HPDE6-E6E7 (cell line): Measurements from ENCODE around the gene PRR23E.

Experiments
- DNase-seq: peaks from one replicate; pipeline ENCODE4 v3.0.0; 2011; ENCODE audit warnings: missing footprints; ENCODE audit errors: extremely low spot score

Gene PRR23E

DNA sequence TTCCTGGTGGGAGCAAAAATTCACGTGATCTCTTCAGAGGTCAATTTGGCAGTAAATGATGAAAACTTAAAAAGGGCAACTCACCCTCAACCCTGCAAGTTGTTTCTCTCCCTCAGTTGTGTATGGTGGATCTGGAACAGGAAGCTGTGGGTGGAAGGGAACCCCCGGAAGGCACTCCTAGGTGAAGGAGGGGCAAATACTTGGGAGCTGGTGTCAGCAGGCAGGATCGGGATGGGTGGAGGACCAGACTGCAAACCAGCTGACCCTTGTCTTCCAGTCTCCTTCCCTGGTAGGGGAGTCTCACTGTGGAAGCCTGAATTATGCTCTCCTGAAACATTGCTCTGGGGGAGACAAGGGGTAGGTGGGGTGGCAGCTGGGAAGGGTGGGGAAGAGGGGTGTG, 33.5 kb downstream of the PRR23E start:
- no peak for DNase-seq

DNA sequence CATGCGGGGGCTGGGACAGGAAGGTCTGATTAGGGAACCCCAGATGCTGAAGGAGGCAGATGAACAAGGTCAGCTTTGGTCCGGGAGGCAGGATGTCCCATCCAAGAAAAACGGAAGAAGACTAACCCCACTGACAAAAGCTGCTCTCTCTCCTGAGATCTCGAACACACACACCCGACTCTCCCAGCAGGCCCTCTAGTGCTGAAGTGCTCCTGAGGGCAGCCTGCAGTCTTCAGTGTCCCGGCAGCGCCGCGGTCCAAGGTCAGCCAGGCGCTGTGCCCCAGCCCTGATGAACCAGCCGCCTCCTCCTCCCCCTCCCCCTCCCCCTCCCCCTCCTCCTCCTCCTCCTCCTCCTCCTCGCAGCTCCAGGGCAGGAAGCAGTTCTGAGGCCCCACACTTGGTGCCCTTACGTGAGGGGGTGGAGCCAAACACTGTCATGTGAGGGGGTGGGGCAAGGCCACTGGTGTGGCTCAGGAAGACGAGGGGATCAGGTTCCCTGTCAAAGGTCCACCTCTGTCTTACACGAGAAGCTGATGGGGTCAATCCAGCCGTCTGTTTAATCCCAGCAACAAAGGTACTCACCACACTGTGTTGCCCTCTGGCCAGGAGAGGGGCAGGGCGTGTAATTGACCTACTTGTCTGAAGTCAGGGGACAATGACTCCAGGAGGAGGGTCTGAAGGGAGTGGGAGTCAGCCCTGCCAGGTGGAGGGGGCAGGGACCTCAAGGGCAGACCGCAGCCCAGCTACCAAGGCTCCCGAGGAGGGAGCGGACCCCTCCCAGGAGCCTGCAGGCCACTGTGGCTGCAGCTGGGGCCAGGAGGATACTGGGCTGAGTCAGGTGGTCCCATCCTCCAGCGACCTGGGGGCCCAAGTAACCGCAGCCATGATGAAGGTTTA, 34.3 kb downstream of the PRR23E start:
- DNase-seq, result no peak

DNA sequence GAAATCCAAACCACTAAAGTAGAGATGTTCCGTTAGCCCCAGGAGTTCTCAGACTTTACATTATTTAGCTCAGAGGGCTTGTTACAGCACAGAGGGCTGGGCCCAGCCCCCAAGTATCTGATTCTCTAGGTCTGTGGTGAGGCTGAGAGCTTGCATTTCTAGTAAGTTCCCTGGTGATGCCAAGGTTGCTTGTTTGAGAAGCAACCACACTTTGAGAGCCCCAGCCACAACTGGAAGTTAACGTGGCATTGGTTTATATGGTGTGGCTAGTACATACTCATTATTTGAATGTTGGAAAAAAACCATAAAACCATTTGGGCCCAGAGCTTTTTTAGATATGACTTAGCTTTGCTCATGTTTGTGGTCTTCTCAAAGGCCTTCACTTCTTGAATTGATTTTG, 35.9 kb downstream of the PRR23E start:
- DNase-seq, result no peak

DNA sequence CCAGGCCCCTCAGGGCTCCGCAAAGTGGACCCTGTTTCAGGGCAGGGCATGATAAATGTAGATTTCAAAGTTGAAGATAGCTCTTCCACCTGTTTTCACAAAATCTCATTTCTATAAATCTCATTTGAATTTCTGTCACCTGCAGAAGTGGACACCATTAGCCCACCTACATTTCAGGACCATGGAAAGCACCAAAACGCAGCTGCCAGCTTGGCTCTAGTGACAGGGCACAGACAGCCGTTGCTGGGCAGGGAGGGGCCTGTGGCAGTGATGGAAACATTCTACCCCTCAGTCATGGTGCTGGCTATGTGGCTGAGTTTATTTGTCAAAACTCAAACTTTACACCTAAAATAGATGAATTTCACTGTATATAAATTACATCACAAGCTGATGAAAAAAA, 40.4 kb downstream of the PRR23E start:
- DNase-seq, result no peak

DNA sequence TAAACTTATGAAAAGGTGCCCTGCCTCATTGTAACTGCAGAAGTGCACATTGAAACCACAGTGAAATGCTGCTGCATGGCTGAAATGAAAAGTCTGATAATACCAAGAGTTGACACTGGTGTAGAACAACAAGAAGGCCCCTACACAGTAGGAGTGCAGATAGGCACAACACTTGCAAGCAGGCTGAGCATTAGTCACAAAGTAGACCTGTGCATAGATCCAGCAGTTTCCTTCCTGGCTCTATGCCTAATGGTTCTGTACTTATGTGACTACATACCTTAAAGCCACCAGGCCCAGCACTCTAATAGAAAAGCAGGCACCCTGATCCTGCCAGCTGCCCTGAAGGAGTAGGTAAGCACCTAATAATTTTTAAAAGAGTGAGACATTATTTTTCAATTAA, 41.8 kb downstream of the PRR23E start:
- DNase-seq, result no peak

DNA sequence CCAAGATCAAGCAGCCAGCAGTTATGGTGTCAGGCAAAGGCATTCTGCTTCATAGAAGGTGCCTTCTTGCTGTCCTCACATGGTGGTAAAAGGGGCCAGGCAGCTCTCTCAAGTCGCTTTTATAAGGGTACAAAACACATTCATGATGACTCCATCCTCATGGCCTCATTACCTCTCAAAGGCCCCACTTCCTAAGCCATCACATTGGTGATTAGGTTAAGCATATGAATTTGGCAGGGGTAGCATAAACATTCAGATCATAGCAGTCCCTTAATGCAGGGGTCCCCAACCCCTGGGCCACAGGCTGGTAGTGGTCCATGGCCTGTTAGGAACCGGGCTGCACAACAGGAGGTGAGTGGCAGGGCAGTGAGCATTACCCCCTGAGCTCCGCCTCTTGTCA, 42.8 kb downstream of the PRR23E start:
- no peak for DNase-seq

DNA sequence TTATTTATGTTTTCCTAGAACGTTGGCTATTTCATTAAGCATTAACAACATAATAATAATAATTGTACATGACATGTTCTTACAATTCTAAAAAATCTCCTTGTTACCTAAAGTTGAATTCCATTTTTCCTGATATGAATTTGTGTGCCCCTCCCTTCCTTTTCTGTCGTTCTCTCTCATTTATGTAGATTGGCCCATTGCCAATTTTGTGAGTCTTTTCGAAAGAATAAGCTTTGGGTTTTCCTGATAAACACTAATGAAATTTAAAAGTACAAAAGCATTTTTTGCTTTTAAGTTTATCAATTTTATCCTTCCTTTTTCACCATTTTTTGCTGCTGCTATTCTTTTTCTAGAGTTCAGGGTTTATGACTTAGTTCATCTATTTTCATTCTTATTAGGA, 44.9 kb downstream of the PRR23E start:
- no peak for DNase-seq

DNA sequence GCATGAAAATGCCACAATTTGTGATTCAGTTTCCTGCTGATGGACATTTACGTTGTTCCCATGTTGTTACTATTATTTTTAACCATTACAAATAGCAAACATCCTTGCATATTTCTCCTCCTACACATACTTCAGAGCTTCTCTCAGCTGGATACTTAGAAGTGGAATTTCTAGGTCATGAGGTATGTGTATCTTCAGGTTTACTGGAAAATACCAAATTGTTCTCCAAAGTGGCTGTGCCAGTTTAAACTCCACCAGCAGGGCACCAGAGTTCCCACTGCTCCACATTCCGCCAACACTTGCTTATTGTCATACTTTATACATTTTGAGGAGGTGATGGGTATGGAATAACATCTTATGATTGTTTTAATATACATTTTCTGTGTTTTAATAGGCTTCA, 45.7 kb downstream of the PRR23E start:
- no peak for DNase-seq

DNA sequence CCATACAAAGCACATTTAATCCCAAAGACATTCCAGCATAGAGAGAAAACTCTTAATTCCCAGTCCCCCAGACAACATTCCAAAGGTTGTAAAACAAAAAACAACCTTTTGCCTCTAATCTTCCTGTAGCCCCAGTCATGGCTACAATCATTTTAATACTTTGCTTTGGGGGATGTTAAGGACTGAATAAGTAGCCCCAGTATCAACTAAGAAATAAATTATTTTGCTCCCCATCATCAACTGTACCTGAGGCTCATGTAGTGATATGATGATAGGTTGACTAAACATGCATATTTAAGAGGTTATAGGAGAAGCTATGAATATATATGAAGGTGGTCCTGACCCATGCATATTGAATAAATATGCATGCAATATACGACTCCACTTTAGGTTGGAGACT, 54.4 kb downstream of the PRR23E start:
- DNase-seq, result no peak
